T-helper 2 cell (primary cell): Measurements from ENCODE around the gene IPO11.

Source experiments
- DNase-seq, 5 experiments: peaks; one replicate each; pipeline versions ENCODE4 v3.0.0 to v3.0.0-alpha.2; 2012 to 2022
- total RNA-seq, 2 donors: gene quantifications; one replicate each; lab custom pipeline; 2026; lab: John Stamatoyannopoulos, UW

IPO11 gene
- total RNA-seq, result 18.7 to 24.0 reads per million in 2 donors

DNA sequence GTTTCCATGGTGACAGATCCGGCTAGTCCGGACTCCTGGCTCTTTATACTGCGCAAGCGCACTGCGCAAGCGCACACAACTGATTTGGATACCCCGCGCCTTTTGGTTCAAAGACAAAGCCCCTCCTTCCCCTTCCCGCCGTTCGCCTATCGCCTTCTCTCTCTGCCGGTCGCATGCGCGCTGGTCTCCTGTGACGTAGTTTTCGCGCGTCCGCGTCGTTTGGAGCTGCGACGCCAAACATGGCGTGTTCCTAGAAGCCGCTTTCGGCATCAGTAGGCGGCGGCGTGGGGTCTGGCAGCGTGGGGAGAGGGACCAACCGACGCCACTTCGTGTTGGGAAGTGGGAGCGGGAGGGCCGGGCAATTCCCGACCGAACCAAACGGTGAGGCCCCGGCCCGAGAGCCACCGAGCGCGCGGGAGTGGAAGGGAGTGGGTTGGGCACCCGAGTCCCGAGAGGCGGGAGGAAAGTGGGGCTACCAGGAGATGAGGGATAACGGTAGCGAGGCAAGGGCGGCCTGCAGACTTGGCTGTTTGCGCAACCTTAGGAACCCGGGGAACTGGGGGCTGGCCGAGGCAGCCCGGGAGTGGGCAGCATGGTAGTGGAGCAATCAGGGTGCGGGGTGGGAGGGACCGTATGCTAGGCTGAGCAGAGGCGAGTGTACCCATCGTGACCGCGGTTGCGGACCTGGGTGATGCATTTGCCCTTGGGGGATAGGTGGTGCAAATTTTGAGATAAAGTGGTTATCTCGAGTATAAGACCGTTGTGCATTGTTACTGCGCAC lies at the start of gene IPO11:
Gene IPO11 (plus strand): TSS at position 215 of the 781 bp plus-strand sequence. CDS start 24,517 bp downstream, outside the sequence.
- DNase-seq, result peak; percentile 94 to 99 (median 98)

DNA sequence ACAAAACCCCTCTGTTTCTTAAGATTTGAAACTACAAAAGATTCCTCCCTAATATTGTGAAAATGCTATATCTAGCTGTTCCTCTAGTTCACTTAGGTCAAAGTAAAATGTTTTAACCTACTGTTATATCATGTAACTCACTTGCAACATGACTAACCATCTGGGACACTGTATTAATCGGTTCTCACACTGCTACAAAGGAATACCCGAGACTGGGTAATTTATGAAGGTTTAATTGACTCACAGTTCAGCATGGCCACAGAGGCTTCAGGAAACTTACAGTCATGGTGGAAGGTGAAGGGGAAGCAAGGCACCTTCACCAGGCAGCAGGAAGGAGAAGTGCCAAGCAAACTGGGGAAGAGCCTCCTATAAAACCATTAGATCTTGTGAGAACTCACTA lies 43.5 kb upstream of the IPO11 start:
- no peak for DNase-seq

GRCh38 chr5:62371409-62371808 lies 41.2 kb upstream of the IPO11 start:
- DNase-seq, result no peak

DNA sequence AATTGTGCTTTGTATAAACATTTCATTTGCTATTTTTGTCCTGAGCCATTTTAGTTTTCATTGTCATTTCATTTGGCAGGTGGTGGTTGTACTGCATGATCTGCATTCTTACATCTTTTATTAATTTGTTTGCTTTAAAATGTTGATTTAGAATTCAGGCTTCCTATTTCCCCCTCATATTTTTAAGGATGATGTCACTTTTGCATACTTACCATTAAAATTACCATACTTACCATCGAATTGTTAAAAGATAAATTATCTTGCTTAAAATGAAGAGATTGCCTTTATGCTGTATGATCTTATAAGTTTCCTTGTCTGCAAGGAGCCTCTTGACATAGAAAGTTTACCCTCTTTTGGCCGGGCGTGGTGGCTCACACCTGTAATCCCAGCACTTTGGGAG lies 40.0 kb upstream of the IPO11 start:
- DNase-seq, result no peak

DNA sequence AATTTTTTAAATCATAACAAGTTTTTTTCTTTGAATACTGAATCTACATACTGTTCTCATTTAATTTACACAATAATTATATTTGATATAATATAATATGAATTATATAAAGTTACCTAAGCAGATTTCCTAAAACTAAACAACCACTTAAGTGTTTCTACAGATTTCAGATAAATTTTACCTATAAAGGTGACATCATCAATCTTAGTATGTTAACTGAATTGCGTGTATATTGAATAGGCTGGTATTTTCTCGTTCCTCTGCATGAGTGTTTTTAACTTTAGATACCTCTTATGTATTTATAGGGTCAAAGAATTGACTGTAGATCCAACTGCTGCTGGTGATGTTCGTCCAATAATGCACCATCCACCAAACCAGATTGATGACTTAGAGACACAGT lies 39.2 kb upstream of the IPO11 start:
- no peak for DNase-seq

DNA sequence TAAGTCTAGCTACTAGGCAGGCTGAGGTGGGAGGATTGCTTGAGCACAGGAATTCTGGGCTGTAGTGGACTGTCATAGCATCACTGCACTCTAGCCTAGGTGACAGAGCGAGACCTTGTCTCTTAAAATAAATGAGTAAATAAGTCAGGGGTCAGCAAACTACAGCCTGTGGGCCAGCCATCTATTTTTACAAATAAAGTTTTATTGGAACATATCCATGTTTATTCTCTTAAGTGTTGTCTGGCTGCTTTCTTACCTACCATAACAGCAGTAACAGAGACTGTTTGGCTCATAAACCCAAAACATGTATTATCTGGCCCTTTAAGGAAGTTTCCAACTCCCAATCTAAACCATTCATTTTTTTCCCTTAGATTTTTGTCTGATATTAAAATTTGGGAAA lies 38.5 kb upstream of the IPO11 start:
- no peak for DNase-seq

- DNase-seq, result no peak
Measured at GRCh38 chr5:62375627-62376026, 36.9 kb upstream of the IPO11 start.

DNA sequence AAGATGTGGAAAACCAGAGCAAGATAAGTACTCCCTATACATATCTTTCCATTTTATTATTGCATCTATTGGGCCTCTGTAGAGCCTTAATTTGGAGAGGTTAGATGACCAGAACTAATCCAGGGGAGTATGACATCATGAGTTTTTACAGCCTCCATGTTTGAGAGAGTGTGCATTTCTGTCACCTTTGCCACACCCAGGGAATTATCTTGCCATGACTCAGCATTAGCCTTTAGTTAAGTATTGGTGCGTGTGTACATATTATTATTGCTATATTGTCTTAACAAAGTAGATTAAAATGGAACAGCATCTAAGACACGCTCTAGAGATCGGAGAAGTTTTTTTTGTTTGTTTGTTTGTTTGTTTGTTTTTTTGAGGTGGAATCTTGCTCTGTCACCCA lies 36.5 kb upstream of the IPO11 start:
- DNase-seq, result no peak

DNA sequence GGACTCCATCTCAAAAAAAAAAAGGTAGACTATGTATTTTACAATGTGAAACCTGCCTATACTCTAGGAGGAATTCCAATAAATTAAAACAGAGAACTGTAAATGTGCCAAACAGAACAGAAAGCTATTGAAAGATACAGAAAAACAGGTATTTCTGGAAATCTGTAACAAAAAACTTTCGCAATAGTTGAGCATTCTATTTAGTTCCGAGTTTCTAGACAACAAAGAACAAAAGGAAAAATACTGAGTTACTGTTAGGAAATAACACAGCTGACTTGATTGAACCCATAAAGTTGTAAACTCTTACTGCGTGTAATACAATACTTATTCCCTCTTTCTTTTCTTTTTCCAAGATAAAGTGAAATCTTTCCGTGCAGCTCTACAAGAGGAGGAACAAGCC lies 27.4 kb upstream of the IPO11 start:
- DNase-seq, result no peak

DNA sequence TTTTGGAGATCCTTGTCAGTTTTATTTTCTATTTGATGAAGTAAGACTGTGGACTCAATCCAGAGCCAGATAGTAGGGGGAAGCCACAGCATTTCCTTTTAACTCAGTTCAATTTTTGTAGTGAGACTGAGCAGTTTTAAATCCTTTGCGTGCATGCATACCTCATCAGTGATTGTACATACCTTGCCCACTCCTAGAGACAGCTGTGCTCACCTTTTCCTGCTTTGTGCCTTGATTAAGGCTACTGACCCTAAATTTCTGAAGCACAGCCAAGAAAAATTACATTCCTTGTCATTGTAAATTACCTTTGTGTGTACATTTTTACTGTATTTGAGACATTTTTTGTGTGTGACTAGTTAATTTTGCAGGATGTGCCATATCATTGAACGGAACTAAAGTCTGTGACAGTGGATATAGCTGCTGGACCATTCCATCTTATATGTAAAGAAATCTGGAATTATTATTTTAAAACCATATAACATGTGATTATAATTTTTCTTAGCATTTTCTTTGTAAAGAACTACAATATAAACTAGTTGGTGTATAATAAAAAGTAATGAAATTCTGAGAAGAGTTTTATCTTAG lies 26.7 kb upstream of the IPO11 start:
- no peak for DNase-seq

- DNase-seq, result no peak
Measured at GRCh38 chr5:62386824-62387223, 25.7 kb upstream of the IPO11 start.

GRCh38 chr5:62395210-62395950 lies 17.2 kb upstream of the IPO11 start:
- no peak for DNase-seq

- DNase-seq, result peak; percentile 73 to 98 (median 87)
Measured at GRCh38 chr5:62403411-62404250, 8.9 kb upstream of the IPO11 start, which contains the start of gene DIMT1. Gene DIMT1 (minus strand): TSS chr5:62403905. CDS start chr5:62403772, 133 bp downstream.

DNA sequence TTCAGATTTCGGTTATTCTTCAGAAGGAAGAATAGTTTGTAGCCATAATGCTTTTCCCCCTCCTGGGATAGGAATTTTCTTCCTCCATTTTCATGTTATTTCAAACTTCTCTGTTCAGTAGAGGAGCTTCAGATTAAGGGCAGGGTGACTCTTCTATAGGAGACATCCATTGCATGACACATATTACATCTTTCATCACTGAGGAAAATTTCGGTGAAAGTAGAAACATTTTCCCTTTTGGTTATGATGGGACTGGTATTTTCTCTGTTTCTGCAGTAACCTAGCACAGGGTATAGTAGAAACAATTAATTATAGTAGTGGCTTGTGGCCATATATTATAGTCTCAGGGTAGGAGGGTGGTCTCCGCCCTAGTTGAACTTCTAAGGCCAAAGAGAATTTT lies 1.1 kb downstream of the IPO11 start:
- DNase-seq, result no peak

DNA sequence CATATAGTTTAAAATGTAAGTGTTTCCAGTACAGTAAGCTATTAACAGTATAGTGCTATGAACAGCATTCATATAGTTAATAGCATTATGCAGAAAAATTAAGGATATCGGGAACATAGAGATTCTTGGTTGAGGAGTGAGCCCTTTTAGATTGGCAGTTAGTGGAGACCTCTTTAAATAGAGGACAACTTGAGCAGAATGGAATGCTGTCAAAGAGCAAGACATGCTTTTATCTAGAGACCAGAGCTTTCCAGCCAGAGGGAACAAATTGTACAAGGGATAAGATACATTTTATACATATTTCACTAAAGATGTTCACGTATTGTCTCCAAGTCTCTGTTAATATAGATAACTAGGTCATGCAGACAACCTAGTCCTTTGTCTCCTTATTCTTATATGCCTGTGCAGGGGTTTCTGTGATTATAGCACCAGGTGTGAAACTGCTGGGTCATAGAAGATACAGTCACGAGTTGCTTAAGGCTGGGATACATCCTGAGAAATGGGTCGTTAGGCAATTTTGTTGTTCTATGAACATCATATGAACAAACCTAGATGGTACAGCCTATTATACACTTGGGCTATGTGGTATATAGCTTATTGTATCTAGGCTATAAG lies 6.0 kb downstream of the IPO11 start:
- no peak for DNase-seq

DNA sequence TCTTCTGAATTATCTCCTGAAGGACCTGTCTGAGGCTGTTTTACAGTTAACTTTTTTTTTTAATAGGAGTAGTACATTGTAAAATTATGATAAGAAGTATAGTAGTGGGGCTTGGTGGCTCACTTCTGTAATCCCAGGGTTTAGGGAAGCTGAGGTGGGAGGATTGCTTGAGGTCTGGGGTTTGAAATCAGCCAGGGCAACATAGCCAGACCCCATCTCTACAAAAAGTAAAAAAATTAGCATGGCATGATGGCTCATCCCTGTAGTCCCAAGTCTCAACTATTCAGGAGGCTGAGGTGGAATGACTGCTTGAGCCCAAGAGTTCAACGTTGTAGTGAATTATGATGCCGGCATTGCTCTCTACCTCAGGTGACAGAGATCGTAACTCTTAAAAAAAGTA lies 7.0 kb downstream of the IPO11 start:
- no peak for DNase-seq

- DNase-seq, result no peak
Measured at GRCh38 chr5:62421414-62421813, 8.9 kb downstream of the IPO11 start.

GRCh38 chr5:62424763-62425162 lies 12.2 kb downstream of the IPO11 start:
- DNase-seq, result no peak

- DNase-seq, result no peak
Measured at GRCh38 chr5:62431735-62432620, 19.4 kb downstream of the IPO11 start.

DNA sequence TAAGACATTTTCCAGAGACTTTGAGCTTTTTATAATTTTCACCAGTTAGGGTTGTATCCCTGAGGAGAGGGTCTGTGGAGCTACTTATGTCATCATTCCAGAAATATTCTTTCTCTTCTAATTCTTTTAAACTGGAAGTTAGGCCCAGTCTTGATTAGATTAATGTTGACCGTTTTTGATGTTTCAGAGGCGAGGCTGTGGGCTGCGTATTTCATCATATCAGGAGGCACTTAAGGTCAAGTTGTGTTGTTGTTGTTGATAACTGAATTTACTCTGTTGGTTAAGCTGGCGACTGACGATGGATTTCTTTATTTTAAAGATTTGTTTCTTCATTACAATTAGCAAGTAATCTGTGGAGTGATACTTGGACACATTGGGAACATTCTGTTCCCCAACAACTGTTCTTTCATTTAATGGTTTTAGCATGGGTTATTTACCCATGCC lies 20.1 kb downstream of the IPO11 start:
- DNase-seq, result no peak

- no peak for DNase-seq
Measured at GRCh38 chr5:62448528-62448927, 36.0 kb downstream of the IPO11 start.
